ENCODE data around the gene KCNC1. TPM values are rescaled to one million over a fixed set of nuclear protein-coding genes. Genes with fewer than 3 reads are reported as not detected.

Gene KCNC1
- polyA plus RNA-seq, 1 experiment, result not detected

DNA sequence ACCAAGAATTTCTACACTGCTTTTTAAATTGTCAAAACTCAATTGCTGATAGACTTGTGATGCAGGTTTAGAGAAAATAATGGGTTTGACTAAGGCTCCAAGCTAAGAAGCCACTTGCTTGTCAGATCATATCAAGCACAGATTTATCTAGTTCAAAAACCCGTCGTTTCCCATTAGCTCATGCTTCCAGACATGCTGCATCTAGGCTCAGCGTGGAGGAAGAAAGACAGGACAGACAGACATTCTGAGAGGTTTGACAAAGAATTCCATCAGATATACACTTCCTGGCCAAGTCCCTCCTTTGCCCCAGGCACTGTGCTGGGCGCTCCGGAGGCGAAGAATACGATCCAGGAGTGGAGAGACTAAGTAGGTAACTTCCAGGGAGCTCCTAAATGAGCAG, 76.8 kb downstream of the KCNC1 start:
- no peaks in the 10 kb centered on the region for H3K27me3 ChIP-seq (ENCODE audit: control insufficient read depth, insufficient read depth, low read length)
- no peak overlapping the region for H3K4me3 ChIP-seq (ENCODE audit: low read depth, low read length)
- ChIA-PET CTCF (interaction anchor here (0.9 to 2.1 kb wide), 5 partner anchors 17 to 168 kb away, joined by 3 to 4 read pairs (median 4); no protein-coding TSS in a partner anchor), POLR2A (no interaction called here)
- H3K36me3 ChIP-seq (ENCODE audit: control insufficient read depth, insufficient read depth, low read length), result no peaks in the 10 kb centered on the region
- TF ChIP-seq, protein P1, sequence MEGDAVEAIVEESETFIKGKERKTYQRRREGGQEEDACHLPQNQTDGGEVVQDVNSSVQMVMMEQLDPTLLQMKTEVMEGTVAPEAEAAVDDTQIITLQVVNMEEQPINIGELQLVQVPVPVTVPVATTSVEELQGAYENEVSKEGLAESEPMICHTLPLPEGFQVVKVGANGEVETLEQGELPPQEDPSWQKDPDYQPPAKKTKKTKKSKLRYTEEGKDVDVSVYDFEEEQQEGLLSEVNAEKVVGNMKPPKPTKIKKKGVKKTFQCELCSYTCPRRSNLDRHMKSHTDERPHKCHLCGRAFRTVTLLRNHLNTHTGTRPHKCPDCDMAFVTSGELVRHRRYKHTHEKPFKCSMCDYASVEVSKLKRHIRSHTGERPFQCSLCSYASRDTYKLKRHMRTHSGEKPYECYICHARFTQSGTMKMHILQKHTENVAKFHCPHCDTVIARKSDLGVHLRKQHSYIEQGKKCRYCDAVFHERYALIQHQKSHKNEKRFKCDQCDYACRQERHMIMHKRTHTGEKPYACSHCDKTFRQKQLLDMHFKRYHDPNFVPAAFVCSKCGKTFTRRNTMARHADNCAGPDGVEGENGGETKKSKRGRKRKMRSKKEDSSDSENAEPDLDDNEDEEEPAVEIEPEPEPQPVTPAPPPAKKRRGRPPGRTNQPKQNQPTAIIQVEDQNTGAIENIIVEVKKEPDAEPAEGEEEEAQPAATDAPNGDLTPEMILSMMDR (IDR thresholded peaks at IDR 0.05; ENCODE audit: insufficient read depth, low read depth, low read length), result no peak
- DNase-seq (ENCODE audit: low read depth), result no peak

DNA sequence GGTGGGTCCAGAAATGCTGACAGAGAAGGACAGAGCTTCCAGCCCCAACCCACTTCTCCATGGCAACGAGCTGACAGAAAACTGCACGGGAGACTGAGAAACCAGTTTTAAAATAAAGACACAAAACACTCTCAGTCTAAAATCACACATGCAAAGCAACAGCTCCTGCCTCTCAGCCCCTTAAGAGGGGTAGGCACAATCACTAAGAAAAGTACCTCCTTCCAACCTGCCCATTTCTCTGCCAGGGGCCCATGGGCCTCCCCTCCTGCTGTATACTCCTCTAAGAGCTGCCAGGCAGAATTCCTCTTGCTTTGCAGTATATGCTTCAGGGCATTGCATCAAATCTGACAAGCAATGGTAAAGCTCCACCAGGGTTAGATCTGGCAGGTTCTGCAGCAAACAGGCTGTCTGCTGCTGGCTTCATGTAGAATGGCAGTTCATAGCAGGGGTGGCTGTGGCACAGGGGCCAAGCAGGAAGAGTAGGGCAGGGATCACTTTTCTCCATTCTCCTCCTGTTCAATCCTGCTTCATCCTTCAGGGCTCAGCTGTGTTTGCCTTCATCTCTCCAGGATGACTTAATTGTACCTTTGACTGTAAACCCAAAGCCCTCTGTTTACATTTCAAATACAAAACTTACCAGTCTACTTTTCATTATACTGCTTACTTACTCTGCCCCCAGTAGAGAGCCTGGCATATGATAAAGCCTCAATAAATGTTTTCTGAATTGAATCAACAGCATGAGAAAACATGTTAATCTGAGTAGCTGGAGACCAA, 77.7 kb downstream of the KCNC1 start:
- H3K36me3 ChIP-seq (ENCODE audit: control insufficient read depth, insufficient read depth, low read length), result no peaks in the 10 kb centered on the region
- TF ChIP-seq, protein P1 (IDR thresholded peaks at IDR 0.05; ENCODE audit: insufficient read depth, low read depth, low read length), result no peak
- H3K27me3 ChIP-seq (ENCODE audit: control insufficient read depth, insufficient read depth, low read length), result no peaks in the 10 kb centered on the region
- H3K4me3 ChIP-seq (ENCODE audit: low read depth, low read length), result no peak overlapping the region
- no peak for DNase-seq (ENCODE audit: low read depth)
- ChIA-PET POLR2A (no interaction called here), CTCF (interaction anchor here (1.0 to 2.1 kb wide), 2 partner anchors 16 to 167 kb away, joined by 3 to 4 read pairs; no protein-coding TSS in a partner anchor)

DNA sequence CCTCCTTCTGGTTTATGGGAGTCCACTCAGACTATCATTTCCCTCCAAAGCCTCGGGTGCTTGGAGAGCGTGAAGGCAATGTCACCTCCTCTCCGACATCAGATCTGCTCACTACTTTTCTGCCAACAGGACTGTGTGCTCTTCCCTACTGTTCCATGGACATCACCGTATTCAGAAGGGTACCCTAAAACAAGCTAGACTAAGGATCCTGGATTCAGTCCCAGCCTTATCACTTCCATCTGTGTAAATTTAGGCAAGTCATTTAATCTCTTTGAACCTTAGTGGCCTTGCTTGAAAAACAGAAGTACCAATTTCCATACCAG, 78.2 kb downstream of the KCNC1 start:
- Histone ChIP-seq H3K4me3 (ENCODE audit: low read depth, low read length) (no peak overlapping the region), H3K27me3 (ENCODE audit: control insufficient read depth, insufficient read depth, low read length) (no peaks in the 10 kb centered on the region), H3K36me3 (ENCODE audit: control insufficient read depth, insufficient read depth, low read length) (no peaks in the 10 kb centered on the region)
- POLR2A ChIA-PET, result no interaction called here
- no peak for DNase-seq (ENCODE audit: low read depth)
- TF ChIP-seq, protein P1 (IDR thresholded peaks at IDR 0.05; ENCODE audit: insufficient read depth, low read depth, low read length), result no peak
- CTCF ChIA-PET, result interaction anchor here (1.0 to 2.1 kb wide), 2 partner anchors 15 to 166 kb away, joined by 4 to 6 read pairs; no protein-coding TSS in a partner anchor

DNA sequence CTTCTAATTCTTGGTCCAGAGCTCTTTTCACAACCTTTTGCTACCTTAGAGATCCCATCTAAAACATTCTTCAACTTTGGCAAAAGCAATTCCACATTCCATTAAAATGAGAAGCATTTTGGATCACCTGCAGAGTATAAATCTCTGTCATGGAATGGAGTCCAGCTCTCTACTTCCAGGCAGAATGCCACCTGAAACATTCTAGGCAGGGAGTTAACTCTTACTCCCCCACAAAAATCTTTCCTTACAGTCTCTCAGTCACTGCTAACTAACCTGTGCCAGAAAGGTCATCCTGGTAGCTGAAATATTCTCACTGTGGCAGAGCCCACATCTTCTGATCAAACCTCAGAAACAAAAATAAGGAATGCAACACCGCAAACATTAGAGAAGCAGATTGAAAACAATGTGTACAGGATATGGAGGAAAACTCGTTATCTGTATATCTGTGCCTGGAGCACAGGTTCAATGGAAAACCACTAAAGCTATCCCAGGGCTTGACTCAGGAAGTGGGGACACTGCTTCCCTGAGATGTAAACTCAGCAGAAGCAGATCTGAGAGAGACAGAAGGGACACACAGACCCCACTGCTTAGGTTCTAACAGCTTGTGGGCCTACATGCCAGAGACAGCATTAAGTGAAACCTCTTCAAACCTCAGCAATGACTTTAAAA, 78.9 kb downstream of the KCNC1 start:
- Histone ChIP-seq H3K4me3 (ENCODE audit: low read depth, low read length) (no peak overlapping the region), H3K36me3 (ENCODE audit: control insufficient read depth, insufficient read depth, low read length) (no peaks in the 10 kb centered on the region), H3K27me3 (ENCODE audit: control insufficient read depth, insufficient read depth, low read length) (no peaks in the 10 kb centered on the region)
- ChIA-PET CTCF (interaction anchor here (1.0 to 2.1 kb wide), 3 partner anchors 12 to 165 kb away, joined by 4 to 6 read pairs (median 5); no protein-coding TSS in a partner anchor), POLR2A (no interaction called here)
- DNase-seq (ENCODE audit: low read depth), result no peak
- TF ChIP-seq, protein P1 (IDR thresholded peaks at IDR 0.05; ENCODE audit: insufficient read depth, low read depth, low read length), result no peak

DNA sequence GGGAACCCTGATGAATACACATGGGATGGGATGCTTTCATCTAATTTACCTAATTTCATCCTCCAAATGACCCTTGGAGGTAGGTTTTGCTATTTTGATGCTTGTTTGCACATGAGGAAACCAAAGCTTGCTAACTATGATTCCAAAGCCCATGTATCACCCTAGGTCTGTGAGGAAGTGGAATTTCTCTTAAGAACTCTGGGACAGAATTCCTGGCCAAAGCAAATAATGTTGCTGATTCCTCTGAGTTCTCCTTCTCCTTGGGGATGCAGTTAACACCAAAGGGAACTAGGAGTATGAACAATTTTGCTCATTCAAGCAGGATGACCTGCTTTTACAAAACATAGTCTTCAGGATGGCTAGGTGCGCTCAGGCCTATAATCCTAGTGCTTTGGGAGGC, 80.0 kb downstream of the KCNC1 start:
- no peak for DNase-seq (ENCODE audit: low read depth)
- ChIA-PET CTCF (interaction anchor here (1.3 to 2.1 kb wide), 2 partner anchors 11 to 13 kb away, joined by 5 to 6 read pairs; no protein-coding TSS in a partner anchor), POLR2A (no interaction called here)
- no peaks in the 10 kb centered on the region for H3K36me3 ChIP-seq (ENCODE audit: control insufficient read depth, insufficient read depth, low read length)
- H3K27me3 ChIP-seq (ENCODE audit: control insufficient read depth, insufficient read depth, low read length), result no peaks in the 10 kb centered on the region
- TF ChIP-seq, protein P1 (IDR thresholded peaks at IDR 0.05; ENCODE audit: insufficient read depth, low read depth, low read length), result no peak
- H3K4me3 ChIP-seq (ENCODE audit: low read depth, low read length), result no peak overlapping the region
